ENCODE measurements around the gene RGL3.

The RGL3 gene

GRCh38 chr19:11446652-11447301 lies 27.7 kb upstream of the RGL3 start:
- TF ChIP-seq CTCF (IDR thresholded peaks at IDR 0.05; ENCODE audit: low read depth, low read length) = peak; percentile 91
- no peak overlapping the region for H3K4me3 ChIP-seq (ENCODE audit: low read depth, low read length)

- TF ChIP-seq CTCF (IDR thresholded peaks at IDR 0.05; ENCODE audit: low read depth, low read length) = no peak
- no peak overlapping the region for H3K4me3 ChIP-seq (ENCODE audit: low read depth, low read length)
These were observed 27.1 kb upstream of the RGL3 start for GRCh38 chr19:11446271-11446651.

GRCh38 chr19:11445141-11445540 lies 26.0 kb upstream of the RGL3 start:
- no peak for TF ChIP-seq CTCF (IDR thresholded peaks at IDR 0.05; ENCODE audit: low read depth, low read length)
- no peak overlapping the region for H3K4me3 ChIP-seq (ENCODE audit: low read depth, low read length)

GRCh38 chr19:11444059-11444458 lies 24.9 kb upstream of the RGL3 start:
- no peak for TF ChIP-seq CTCF (IDR thresholded peaks at IDR 0.05; ENCODE audit: low read depth, low read length)

GRCh38 chr19:11437955-11438354 lies 18.8 kb upstream of the RGL3 start:
- no peak overlapping the region for H3K4me3 ChIP-seq (ENCODE audit: low read depth, low read length)
- TF ChIP-seq CTCF (IDR thresholded peaks at IDR 0.05; ENCODE audit: low read depth, low read length) = no peak

More at GRCh38 chr19:11444059-11444458, 24.9 kb upstream of the RGL3 start:
- H3K4me3 ChIP-seq (ENCODE audit: low read depth, low read length) = no peak overlapping the region

- H3K4me3 ChIP-seq (ENCODE audit: low read depth, low read length) = peak overlapping the region; percentile 96
- no peak for TF ChIP-seq CTCF (IDR thresholded peaks at IDR 0.05; ENCODE audit: low read depth, low read length)
These were observed 16.8 kb upstream of the RGL3 start for GRCh38 chr19:11435833-11436313.

GRCh38 chr19:11435057-11435832 lies 16.1 kb upstream of the RGL3 start, which contains the start of the genes ODAD3 and PRKCSH:
Gene ODAD3 (minus strand): TSS chr19:11435121. CDS start chr19:11435016, 105 bp downstream.
Gene PRKCSH (plus strand): TSS chr19:11435635. CDS start chr19:11436118, 483 bp downstream.
- peak; percentile 80 for TF ChIP-seq CTCF (IDR thresholded peaks at IDR 0.05; ENCODE audit: low read depth, low read length)
- H3K4me3 ChIP-seq (ENCODE audit: low read depth, low read length) = peak within 1 kb of the TSS; percentile 96

Data from WI38 (cell line).